Measurements from ENCODE around the gene GPR42. TPM values are rescaled to one million over a fixed set of nuclear protein-coding genes. Genes with fewer than 3 reads are reported as not detected.

The GPR42 gene
- polyA plus RNA-seq, 1 experiment, result not detected

DNA sequence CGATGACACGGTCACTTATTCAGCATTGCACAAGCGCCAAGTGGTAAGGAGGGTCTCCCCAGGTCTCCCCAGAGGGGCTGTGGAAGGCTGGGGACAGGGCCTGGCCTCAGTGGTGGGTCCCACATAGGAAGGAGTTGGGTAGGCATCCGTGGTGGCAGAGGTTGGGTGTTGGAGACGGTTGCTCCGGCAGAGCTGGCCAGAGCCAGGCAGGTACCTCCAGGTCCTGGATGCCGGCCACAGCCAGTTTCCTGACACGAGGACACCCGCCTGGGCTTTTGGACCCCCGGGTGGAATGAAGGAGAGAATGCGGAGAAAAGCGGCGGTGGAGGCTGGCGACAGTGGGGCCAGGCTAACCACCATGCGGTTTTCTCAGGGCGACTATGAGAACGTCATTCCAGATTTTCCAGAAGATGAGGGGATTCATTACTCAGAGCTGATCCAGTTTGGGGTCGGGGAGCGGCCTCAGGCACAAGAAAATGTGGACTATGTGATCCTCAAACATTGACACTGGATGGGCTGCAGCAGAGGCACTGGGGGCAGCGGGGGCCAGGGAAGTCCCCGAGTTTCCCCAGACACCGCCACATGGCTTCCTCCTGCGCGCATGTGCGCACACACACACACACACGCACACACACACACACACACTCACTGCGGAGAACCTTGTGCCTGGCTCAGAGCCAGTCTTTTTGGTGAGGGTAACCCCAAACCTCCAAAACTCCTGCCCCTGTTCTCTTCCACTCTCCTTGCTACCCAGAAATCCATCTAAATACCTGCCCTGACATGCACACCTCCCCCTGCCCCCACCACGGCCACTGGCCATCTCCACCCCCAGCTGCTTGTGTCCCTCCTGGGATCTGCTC, 24.4 kb upstream of the GPR42 start:
- POLR2A ChIA-PET, result no interaction called here
- TF ChIP-seq, protein P1, sequence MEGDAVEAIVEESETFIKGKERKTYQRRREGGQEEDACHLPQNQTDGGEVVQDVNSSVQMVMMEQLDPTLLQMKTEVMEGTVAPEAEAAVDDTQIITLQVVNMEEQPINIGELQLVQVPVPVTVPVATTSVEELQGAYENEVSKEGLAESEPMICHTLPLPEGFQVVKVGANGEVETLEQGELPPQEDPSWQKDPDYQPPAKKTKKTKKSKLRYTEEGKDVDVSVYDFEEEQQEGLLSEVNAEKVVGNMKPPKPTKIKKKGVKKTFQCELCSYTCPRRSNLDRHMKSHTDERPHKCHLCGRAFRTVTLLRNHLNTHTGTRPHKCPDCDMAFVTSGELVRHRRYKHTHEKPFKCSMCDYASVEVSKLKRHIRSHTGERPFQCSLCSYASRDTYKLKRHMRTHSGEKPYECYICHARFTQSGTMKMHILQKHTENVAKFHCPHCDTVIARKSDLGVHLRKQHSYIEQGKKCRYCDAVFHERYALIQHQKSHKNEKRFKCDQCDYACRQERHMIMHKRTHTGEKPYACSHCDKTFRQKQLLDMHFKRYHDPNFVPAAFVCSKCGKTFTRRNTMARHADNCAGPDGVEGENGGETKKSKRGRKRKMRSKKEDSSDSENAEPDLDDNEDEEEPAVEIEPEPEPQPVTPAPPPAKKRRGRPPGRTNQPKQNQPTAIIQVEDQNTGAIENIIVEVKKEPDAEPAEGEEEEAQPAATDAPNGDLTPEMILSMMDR (IDR thresholded peaks at IDR 0.05; ENCODE audit: low read depth, low read length), result no peak
- no peak for DNase-seq (ENCODE audit: low read depth, low spot score)
- no peaks in the 10 kb centered on the region for H3K9me3 ChIP-seq (ENCODE audit: control insufficient read depth, insufficient read depth, low read length)
- H3K27ac ChIP-seq (ENCODE audit: low read depth, low read length), result no peak overlapping the region
- H3K27me3 ChIP-seq (ENCODE audit: control insufficient read depth, insufficient read depth, low read length), result peaks cover 6% of the 10 kb centered on the region
- H3K4me3 ChIP-seq (ENCODE audit: low read depth, low read length), result no peak overlapping the region
- CTCF ChIA-PET, result no interaction called here

DNA sequence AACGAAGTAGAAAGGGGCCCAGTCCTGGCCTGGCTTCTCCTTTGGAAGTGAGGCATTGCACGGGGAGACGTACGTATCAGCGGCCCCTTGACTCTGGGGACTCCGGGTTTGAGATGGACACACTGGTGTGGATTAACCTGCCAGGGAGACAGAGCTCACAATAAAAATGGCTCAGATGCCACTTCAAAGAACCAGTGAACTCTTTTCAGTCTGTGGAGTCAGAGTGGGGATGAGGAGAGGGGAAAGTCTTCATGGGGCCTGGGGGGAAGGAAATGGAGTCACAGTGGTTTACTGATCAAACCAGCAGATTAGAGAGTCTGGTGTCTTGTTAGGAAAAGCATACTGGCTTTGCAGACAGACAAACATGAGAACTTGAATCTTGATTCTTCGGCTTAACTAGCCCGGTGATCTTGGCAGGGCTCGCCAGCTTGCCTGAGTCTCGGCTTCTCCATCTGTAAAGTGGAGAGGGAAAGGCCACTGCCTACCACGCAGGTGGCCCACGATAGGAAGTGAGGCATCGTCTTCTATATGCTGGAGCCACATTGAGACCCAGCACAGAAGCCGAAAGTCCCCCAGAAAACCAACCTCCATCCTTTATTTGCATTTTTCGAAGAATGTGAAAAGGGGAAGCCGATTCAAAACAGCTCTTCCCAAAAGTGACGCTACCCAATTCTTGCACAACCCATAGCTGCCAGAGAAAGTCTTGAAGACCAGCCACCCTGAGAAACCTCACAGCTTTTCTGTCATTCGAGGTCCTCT, 23.5 kb upstream of the GPR42 start, which contains the start of gene FFAR1:
Gene FFAR1 (plus strand): TSS at position 732 of the 759 bp plus-strand sequence. CDS start 3,650 bp downstream, outside the sequence.
- DNase-seq (ENCODE audit: low read depth, low spot score), result no peak
- CTCF ChIA-PET, result no interaction called here
- POLR2A ChIA-PET, result no interaction called here
- Histone ChIP-seq H3K9me3 (ENCODE audit: control insufficient read depth, insufficient read depth, low read length) (no peaks in the 10 kb centered on the region), H3K27me3 (ENCODE audit: control insufficient read depth, insufficient read depth, low read length) (peaks cover 6% of the 10 kb centered on the region), H3K27ac (ENCODE audit: low read depth, low read length) (no peak within 1 kb of the TSS), H3K4me3 (ENCODE audit: low read depth, low read length) (no peak within 1 kb of the TSS)
- TF ChIP-seq, protein P1 (IDR thresholded peaks at IDR 0.05; ENCODE audit: low read depth, low read length), result no peak

DNA sequence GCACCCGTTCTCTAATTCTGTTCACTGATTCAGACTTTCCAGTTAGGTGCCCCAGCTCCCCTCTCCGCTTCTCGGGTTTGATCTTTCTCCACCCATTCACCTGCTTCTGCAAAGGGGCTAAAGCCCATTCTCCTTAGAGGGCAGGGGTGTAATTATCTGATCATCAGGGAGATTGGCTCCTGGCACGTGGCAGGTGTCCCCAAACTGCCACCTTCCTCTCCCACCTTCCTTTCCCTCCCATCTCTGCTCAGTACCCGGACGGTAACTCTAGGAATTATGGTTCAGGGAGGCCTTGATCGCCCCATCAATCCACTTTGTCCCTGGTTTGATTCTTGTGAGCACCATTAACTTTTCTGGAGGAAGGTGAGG, 23.0 kb upstream of the GPR42 start:
- Histone ChIP-seq H3K27ac (ENCODE audit: low read depth, low read length) (no peak overlapping the region), H3K27me3 (ENCODE audit: control insufficient read depth, insufficient read depth, low read length) (peaks cover 6% of the 10 kb centered on the region), H3K9me3 (ENCODE audit: control insufficient read depth, insufficient read depth, low read length) (no peaks in the 10 kb centered on the region), H3K4me3 (ENCODE audit: low read depth, low read length) (no peak overlapping the region)
- TF ChIP-seq, protein P1 (IDR thresholded peaks at IDR 0.05; ENCODE audit: low read depth, low read length), result no peak
- CTCF ChIA-PET, result no interaction called here
- POLR2A ChIA-PET, result no interaction called here
- no peak for DNase-seq (ENCODE audit: low read depth, low spot score)

DNA sequence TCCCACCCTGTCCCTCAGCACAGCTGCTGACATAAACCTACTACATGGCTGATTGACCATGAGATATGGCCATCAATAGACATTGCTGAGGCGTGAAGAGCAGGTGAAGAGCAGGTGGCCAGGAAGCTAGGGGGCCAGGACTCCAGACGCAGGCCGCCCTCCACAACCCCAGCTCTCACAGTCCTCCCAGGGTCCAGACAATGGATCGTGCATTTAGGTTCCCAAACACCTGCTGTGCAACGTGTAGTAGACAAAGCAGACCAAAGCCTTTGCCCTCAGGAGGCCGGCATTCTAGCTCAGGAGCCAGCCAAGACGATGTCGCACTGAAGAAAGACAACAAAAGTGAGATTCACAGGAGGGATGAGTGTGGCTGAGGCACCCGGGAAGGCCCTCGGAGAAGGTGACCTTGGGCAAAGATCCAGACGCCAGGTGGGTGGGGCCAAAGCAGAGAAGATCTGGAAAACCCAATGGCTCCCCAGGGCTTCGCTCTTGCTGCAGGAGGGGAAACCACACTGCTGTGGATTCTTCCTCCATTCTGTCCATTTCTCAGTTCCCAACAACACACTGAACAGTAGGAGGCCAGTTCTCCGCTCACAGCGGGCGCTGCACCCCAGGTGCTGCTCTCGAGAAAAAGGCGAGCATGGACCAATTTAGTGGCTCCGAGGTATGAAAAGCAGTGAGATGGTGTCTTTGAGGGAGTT, 21.8 kb upstream of the GPR42 start:
- TF ChIP-seq, protein P1 (IDR thresholded peaks at IDR 0.05; ENCODE audit: low read depth, low read length), result no peak
- H3K27me3 ChIP-seq (ENCODE audit: control insufficient read depth, insufficient read depth, low read length), result peaks cover 12% of the 10 kb centered on the region
- CTCF ChIA-PET, result no interaction called here
- no peak overlapping the region for H3K27ac ChIP-seq (ENCODE audit: low read depth, low read length)
- POLR2A ChIA-PET, result no interaction called here
- H3K9me3 ChIP-seq (ENCODE audit: control insufficient read depth, insufficient read depth, low read length), result no peaks in the 10 kb centered on the region
- no peak overlapping the region for H3K4me3 ChIP-seq (ENCODE audit: low read depth, low read length)
- no peak for DNase-seq (ENCODE audit: low read depth, low spot score)

Measured in AG04450 (cell line).